ENCODE results near the gene FBXW2.

The FBXW2 gene

GRCh38 chr9:120740132-120740531 is 53.1 kb downstream of the FBXW2 start:
- TF ChIP-seq TAF1 (IDR thresholded peaks at IDR 0.05; ENCODE audit: borderline replicate concordance, insufficient read depth, low read length) (no peak), REST (IDR thresholded peaks at IDR 0.05; ENCODE audit: insufficient read depth in 1 of 2, low read depth in 2 of 2, low read length in 2 of 2) (no peak), POLR2AphosphoS5 (IDR thresholded peaks at IDR 0.05; ENCODE audit: low read depth, low read length) (no peak), SIN3A (IDR thresholded peaks at IDR 0.05; ENCODE audit: borderline replicate concordance, insufficient read depth, low read length) (no peak), FOXP2 (optimal IDR thresholded peaks at IDR 0.05; ENCODE audit: borderline replicate concordance, extremely low read depth, extremely low read length, insufficient read depth) (no peak)

- TF ChIP-seq SIN3A (IDR thresholded peaks at IDR 0.05; ENCODE audit: borderline replicate concordance, insufficient read depth, low read length) (no peak), TAF1 (IDR thresholded peaks at IDR 0.05; ENCODE audit: borderline replicate concordance, insufficient read depth, low read length) (no peak), FOXP2 (optimal IDR thresholded peaks at IDR 0.05; ENCODE audit: borderline replicate concordance, extremely low read depth, extremely low read length, insufficient read depth) (no peak), REST (IDR thresholded peaks at IDR 0.05; ENCODE audit: insufficient read depth in 1 of 2, low read depth in 2 of 2, low read length in 2 of 2) (no peak), POLR2AphosphoS5 (IDR thresholded peaks at IDR 0.05; ENCODE audit: low read depth, low read length) (no peak)
Measured at GRCh38 chr9:120737416-120738165, 55.6 kb downstream of the FBXW2 start.

GRCh38 chr9:120736881-120737280 is 56.3 kb downstream of the FBXW2 start:
- TF ChIP-seq FOXP2 (optimal IDR thresholded peaks at IDR 0.05; ENCODE audit: borderline replicate concordance, extremely low read depth, extremely low read length, insufficient read depth) (no peak), POLR2AphosphoS5 (IDR thresholded peaks at IDR 0.05; ENCODE audit: low read depth, low read length) (no peak), SIN3A (IDR thresholded peaks at IDR 0.05; ENCODE audit: borderline replicate concordance, insufficient read depth, low read length) (no peak), REST (IDR thresholded peaks at IDR 0.05; ENCODE audit: insufficient read depth in 1 of 2, low read depth in 2 of 2, low read length in 2 of 2) (no peak), TAF1 (IDR thresholded peaks at IDR 0.05; ENCODE audit: borderline replicate concordance, insufficient read depth, low read length) (no peak)

- TF ChIP-seq POLR2AphosphoS5 (IDR thresholded peaks at IDR 0.05; ENCODE audit: low read depth, low read length) (no peak), SIN3A (IDR thresholded peaks at IDR 0.05; ENCODE audit: borderline replicate concordance, insufficient read depth, low read length) (no peak), FOXP2 (optimal IDR thresholded peaks at IDR 0.05; ENCODE audit: borderline replicate concordance, extremely low read depth, extremely low read length, insufficient read depth) (no peak)
Measured at GRCh38 chr9:120735415-120736126, 57.6 kb downstream of the FBXW2 start.

- TF ChIP-seq POLR2AphosphoS5 (IDR thresholded peaks at IDR 0.05; ENCODE audit: low read depth, low read length) (no peak), FOXP2 (optimal IDR thresholded peaks at IDR 0.05; ENCODE audit: borderline replicate concordance, extremely low read depth, extremely low read length, insufficient read depth) (no peak), TAF1 (IDR thresholded peaks at IDR 0.05; ENCODE audit: borderline replicate concordance, insufficient read depth, low read length) (no peak), REST (IDR thresholded peaks at IDR 0.05; ENCODE audit: insufficient read depth in 1 of 2, low read depth in 2 of 2, low read length in 2 of 2) (no peak), SIN3A (IDR thresholded peaks at IDR 0.05; ENCODE audit: borderline replicate concordance, insufficient read depth, low read length) (no peak)
Measured at GRCh38 chr9:120734607-120735410, 58.4 kb downstream of the FBXW2 start.

Data from PFSK-1 (cell line).